GM18867 (cell line): ENCODE measurements around the gene DYNC1H1.
A peak's percentile ranks its signal among the peaks of the same experiment; 100 is the strongest.

Experiments
- ATAC-seq: cut with Tn5 transposase; IDR thresholded peaks from one replicate; pipeline ENCODE4 v1.9.1; 2021; ENCODE audit warnings: mild to moderate bottlenecking, moderate library complexity; ENCODE audit not compliant: unreplicated experiment

DYNC1H1 gene

DNA sequence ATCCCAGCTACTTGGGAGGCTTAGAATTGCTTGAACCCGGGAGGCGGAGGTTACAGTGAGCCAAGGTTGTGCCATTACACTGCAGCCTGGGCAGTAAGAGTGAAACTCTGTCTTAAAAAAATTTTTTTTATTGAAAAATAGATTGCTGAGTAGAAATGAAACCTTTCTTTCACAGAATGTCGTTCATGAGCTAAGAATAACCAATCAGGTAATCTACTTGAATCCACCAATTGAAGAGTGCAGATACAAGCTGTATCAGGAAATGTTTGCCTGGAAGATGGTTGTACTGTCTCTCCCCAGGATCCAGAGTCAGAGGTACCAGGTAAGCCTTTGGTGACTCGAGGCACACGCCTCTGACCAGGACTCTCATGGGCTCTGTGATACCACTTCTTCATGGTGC is 27.0 kb downstream of the DYNC1H1 start:
- peak; percentile 43 for ATAC-seq

DNA sequence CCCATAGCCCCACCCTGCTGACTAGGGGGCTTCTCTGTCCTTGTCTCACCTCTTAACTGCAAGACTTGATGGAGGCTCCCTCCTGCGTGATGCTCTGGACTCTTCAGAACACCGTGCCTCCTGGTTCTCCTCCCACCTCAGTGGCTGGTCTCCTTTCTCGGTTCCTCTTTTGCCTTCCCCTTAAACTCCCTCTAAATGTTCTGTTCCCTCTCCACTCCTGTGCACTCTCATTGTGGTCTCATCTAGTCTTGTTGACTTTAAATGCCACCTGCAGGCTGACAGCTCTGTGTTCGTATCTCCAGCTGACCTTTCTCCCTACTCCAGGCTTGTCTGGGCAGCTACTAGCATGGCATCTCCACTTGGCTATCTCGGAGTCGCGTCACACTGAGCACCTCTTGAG is 28.3 kb downstream of the DYNC1H1 start:
- ATAC-seq = peak; percentile 81

DNA sequence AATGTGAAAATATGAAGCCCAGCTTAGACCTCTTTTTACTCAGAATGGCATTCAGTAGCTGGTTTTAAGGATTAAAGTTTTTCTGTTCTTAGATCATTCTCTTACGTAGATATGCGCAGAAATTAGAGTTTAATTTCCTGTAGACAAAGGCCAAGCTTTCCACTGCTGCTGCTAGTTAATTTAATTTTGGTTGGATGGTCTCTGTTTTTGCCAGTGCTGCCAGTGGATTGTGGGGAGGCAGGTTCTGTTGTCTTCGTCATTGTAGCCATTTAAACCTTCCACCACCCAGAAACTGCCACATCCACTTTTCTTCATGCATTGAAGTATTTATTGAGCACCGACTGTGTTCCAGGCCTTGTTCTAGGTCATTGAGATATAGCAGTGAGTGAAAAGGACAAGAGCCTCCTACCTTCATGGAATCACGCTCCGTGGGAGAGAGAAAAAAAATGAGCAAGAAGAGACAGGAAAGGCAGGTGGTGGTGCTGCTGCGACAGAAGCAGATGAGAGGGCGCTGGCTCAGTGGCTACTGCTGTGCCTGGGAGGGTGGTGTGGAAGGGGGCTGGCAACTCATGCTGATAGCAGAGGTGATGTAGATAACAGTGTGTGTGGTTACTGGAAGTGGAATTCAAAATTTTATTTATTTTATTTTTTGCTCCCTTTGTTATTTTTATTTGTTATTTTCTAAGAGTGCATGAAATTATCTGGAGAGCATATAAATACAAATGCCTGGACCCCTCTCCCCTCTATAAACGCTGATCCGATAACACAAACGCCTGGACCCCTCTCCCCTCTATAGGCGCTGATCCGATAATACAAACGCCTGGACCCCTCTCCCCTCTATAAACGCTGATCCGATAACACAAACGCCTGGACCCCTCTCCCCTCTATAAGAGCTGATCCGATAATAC is 33.3 kb downstream of the DYNC1H1 start:
- ATAC-seq = no peak

DNA sequence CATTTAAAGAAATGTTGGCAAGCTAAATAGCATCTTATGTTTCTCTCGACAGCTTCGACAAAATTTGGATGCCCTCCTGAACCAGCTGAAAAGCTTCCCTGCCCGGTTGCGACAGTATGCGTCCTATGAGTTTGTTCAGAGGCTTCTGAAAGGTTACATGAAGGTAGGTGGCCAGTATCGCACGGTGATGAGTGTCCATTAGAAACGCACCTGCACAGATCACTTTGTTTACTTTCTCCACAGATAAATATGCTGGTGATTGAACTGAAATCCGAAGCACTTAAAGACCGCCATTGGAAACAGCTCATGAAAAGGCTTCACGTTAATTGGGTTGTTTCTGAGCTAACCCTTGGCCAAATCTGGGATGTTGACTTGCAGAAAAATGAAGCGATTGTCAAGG is 36.5 kb downstream of the DYNC1H1 start:
- no peak for ATAC-seq

DNA sequence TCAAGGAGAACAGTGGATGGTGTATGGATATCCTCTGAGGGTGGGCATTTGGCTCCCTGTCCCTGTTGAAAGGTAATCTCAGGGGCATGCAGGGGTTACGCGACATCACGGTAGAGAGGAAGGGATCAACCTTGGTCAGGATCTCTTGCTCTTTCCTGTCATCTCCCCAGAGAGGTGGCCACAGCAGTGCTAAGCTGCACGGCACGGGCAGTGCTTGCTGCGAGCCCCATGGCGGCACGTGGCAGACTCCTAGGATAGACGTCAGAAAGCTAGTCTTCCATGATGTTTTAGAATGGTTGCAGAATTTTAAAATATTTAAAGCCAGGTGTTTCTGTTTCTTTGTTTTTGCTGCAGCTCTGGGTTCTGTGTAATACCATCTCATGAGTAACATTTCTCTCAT is 41.0 kb downstream of the DYNC1H1 start:
- ATAC-seq = no peak

GRCh38 chr14:102007916-102008418 is 43.6 kb downstream of the DYNC1H1 start:
- ATAC-seq = no peak

DNA sequence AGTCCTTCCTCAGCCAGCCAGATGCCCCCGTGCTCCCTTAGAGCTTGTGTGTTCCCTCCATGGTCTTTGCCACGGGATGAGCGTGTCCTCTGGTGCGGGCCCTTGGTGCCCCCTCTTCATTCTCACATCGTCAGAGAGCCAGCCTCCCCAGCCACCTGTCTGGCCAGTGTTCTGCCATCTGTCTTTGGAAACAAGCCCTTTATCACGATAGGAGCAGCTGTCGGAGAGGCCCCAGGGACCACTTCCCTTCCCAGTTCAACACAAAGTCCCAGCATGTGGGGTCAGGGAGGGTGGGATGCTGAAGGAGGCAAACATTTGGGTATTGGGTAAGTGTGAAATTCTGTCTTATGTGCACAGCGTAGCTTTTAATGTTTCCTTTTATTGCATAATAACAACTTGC is 44.5 kb downstream of the DYNC1H1 start:
- ATAC-seq = no peak

DNA sequence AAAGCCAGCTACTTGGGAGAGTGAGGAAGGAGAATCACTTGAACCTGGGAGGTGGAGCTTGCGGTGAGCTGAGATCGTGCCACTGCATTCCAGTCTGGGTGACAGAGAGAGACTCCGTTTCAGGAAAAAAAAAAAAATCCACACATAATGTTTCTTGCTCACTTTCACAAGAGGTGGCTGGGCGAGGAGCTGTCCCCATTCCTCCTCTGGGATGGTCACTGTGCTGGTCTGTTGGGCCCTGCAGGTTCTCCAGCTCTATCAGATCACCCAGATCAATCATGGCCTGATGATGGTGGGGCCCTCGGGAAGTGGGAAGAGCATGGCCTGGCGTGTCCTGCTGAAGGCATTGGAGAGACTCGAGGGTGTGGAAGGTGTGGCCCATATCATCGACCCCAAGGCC is 47.3 kb downstream of the DYNC1H1 start:
- ATAC-seq = no peak

- ATAC-seq = no peak
These were observed 48.0 kb downstream of the DYNC1H1 start for GRCh38 chr14:102012336-102012735.

DNA sequence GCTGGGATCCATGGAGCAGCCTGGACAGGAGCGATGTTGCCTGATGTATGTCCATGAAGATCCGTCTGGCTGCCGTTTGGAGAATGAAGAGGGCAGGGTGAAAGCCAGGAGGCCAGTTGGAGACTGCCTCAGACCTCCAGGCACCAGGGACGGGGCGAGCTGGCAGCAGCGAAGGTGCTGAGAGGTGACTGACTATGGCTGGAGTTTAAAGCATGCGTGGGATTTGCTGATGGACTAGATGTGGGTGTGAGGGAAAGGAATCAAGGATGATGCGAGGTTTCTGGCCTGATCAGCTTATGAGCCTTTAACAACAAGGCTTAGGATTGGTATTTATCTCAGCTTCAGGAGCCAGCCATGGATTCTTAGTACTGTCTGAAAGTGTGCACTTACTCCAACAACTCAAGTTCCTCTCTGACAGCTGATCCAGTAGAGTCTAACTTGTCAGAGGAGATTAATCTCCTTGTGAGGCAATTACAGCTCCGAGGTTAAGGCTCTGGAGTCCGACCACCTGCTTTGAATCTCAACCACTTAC is 49.4 kb downstream of the DYNC1H1 start:
- no peak for ATAC-seq

GRCh38 chr14:102015045-102015685 is 50.8 kb downstream of the DYNC1H1 start:
- no peak for ATAC-seq

DNA sequence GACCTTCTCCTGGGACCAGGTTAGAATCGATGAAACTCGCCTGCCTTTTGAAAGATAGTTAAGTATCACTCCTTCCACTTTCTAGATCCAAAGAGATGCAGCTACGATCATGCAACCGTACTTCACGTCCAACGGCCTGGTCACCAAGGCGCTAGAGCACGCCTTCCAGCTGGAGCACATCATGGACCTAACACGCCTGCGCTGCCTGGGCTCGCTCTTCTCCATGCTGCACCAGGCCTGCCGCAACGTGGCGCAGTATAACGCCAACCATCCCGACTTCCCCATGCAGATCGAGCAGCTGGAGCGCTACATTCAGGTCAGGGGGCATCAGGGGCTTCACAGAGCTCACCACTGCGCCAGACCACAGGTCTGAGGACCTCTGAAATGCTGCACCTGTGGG is 51.4 kb downstream of the DYNC1H1 start:
- no peak for ATAC-seq

DNA sequence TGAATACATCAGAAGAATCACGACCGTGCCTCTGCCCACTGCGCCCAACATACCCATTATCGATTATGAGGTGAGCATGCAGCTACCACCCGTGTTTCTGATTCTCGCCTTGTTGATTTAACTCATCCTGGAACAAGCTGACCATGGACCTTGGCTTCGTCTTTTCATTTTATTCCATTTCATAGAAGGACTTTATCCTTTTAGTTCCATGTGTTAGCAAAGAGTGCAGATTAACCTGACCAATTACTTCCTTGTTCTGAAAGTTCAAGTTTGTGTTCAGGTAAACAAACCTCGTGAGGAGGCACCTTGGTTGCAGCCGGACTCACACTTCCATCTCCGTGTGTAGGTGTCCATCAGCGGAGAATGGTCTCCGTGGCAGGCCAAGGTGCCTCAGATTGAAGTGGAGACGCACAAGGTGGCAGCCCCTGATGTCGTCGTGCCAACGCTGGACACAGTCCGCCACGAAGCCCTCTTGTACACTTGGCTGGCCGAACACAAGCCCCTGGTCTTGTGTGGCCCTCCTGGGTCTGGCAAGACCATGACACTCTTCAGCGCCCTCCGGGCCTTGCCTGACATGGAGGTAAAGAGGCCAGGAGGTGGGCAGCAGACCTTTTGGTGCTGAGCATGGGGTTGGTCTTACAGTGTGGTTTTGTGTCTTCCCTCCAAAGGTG is 52.2 kb downstream of the DYNC1H1 start:
- ATAC-seq = no peak

GRCh38 chr14:102018251-102018650 is 53.9 kb downstream of the DYNC1H1 start:
- ATAC-seq = no peak

- no peak for ATAC-seq
These were observed 54.7 kb downstream of the DYNC1H1 start for GRCh38 chr14:102019006-102019540.

DNA sequence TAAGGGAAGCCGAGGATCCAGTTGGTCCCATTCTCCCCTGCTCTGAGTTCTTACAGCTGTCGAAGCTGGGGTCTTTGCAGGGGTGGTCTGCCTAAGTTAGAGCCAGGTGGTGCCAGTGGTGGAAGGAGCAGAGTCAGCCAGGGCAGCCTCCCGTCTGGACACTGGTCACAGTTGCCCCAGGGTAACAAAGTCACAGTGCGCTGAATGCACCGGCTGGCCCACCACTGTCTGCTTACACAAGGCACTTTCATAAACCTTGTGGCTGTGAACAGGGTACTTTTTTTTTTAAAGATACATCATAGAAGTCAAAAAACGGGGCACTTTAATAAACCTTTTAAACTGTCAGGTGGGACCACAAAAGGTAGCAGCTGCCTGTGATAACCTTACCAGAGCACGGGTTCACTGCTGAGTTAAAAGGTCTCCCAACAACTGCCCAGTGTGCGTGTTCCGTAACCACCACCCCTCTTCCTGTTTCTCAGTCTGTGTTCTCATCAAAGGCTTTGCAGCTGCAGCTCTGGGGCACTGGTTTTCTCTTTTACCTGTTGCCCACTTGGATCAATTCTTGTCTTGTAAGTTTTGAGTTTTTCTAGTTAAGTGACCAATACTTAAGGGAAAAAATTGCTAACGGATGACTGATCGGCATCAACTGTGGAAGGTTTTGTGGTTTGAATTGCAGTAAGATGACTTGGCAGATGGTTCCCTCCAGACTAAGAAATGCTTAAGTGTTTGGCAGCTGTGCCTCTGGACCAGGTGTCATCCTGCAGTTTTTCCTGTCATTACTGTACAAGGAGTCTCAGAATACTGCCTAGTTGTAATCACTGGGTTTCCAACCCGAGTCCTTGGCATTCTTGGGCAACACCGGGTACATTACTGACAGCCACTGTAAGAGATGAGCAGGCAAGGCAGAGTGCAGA is 55.9 kb downstream of the DYNC1H1 start:
- no peak for ATAC-seq

- ATAC-seq = no peak
These were observed 62.6 kb downstream of the DYNC1H1 start for GRCh38 chr14:102026934-102027333.

- no peak for ATAC-seq
These were observed 63.6 kb downstream of the DYNC1H1 start for GRCh38 chr14:102027951-102028350.

DNA sequence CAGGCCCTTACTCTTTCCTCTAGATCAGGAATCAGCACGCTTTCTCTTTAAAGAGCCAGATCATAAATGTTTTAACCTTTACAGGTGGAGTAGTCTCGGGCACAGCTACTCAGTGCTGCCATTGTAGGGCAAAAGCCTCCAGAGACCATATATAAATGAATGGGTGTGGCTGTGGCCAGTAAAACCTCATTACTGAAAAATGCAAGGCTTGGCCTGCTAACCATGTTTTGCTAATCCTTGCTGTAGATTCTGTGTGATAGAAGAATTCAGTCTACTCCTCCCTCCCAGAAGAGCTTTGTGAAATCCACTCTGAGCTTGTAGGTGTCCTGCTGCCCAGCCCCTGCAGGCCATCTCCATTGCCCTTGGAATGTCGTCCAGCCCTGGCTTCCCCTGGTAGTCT is 64.4 kb downstream of the DYNC1H1 start:
- ATAC-seq = no peak

DNA sequence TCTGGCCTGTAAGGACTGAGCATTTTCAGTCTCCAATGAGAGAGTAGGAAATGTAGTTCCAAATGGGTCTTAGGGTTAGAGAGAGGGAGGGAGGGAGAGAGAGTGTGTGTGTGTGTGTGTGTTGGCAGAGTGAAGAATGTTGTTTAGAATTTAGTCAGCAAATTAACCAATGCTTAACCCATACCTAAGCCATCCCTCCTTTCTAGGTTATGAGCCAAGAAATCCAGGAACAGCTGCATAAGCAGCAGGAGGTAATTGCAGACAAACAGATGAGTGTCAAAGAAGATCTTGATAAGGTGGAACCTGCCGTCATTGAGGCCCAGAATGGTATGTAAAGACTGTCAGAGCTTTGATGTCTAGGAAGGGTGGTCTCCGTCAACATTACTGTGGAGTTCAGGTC is 65.6 kb downstream of the DYNC1H1 start:
- no peak for ATAC-seq
